ENCODE data around the gene FIGN. TPM values are rescaled to one million over a fixed set of nuclear protein-coding genes. Genes with fewer than 3 reads are reported as not detected.

Gene FIGN
- total and polyA plus RNA-seq, 10 of the 15 experiments (the other 5 are each of a cell fraction or from before 2014, with no cell fraction given) = under 0.01 to 0.01 TPM; not detected in 8

DNA sequence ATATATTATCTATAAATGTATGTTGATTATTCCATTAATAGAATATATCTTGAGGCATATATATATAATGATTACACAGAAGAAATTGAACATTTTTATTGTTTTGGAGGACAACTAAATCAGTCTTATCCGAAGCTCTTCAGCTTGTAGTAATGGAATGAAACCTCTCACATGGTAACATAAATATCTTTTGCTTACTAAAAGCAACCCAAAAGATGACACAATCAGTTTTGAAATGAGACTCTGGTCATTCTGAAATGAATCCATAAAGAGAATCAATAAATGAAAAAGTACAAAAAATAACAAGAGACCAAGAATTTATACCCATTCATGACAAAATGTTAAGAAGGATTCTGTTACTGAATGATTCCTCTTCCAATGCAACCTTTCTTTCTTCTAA, 110.2 kb downstream of the FIGN start:
- POLR2A ChIA-PET = no interaction called here
- Histone ChIP-seq H3K9me3 (replicated peaks; ENCODE audit: control insufficient read depth, insufficient read depth, low read length) (no peaks in the 10 kb centered on the region), H3K27me3 (replicated peaks in 1 of 2; ENCODE audit: control insufficient read depth in 2 of 2, insufficient read depth in 2 of 2, low read length in 1 of 2) (no peaks in the 10 kb centered on the region), H4K20me1 (ENCODE audit: control insufficient read depth, insufficient read depth) (no peaks in the 10 kb centered on the region), H3K79me2 (ENCODE audit: control insufficient read depth, insufficient read depth, low read length) (no peaks in the 10 kb centered on the region), H3K4me3 (no peak overlapping the region), H3K9ac (ENCODE audit: control insufficient read depth, insufficient read depth, low read length) (no peak overlapping the region), H3K27ac (ENCODE audit: control insufficient read depth, insufficient read depth) (no peak overlapping the region), H3K36me3 (ENCODE audit: control insufficient read depth in 2 of 2, insufficient read depth in 2 of 2, low read length in 1 of 2) (no peaks in the 10 kb centered on the region), H2AFZ (ENCODE audit: control insufficient read depth, low read depth, low read length) (no peak overlapping the region), H3K4me2 (ENCODE audit: control insufficient read depth, insufficient read depth) (no peak overlapping the region), H3K4me1 (ENCODE audit: control insufficient read depth, insufficient read depth, low read length) (no peaks in the 10 kb centered on the region)
- ATAC-seq (peak; percentile 52), DNase-seq (ENCODE audit: low read depth, low spot score) (no peak), FAIRE-seq (no peak)
- intact Hi-C loops (cut with micrococcal nuclease; ENCODE audit: unreplicated experiment) = no loop called here
- CTCF ChIA-PET = no interaction called here
- RAD21 ChIA-PET (ENCODE audit: unreplicated experiment) = interaction anchor here (1.1 kb wide), 1 partner anchor 434 kb away, joined by 3 read pairs; no protein-coding TSS in a partner anchor
- no peak for TF ChIP-seq CHD2 (IDR thresholded peaks at IDR 0.05; ENCODE audit: borderline replicate concordance, low read depth, low read length)
- TF ChIP-seq JUNB (IDR thresholded peaks at IDR 0.05) = peak; percentile 96
- peak; percentile 64; the same call in 1 of the 2 replicates for TF ChIP-seq NFIC (IDR thresholded peaks at IDR 0.05; ENCODE audit: low read depth, low read length)
- no peak for TF ChIP-seq BMI1 (IDR thresholded peaks at IDR 0.05; ENCODE audit: borderline replicate concordance)
- TF ChIP-seq ZNF274 (IDR thresholded peaks at IDR 0.05; ENCODE audit: insufficient read depth, insufficient read length) = no peak
- peak; percentile 32; the same call in 1 of the 2 replicates for TF ChIP-seq RUNX3 (IDR thresholded peaks at IDR 0.05; ENCODE audit: low read length)
- no peak for TF ChIP-seq EP300 (IDR thresholded peaks at IDR 0.05; ENCODE audit: borderline replicate concordance in 1 of 2, control insufficient read depth in 1 of 2, low read depth in 2 of 2, low read length in 2 of 2)
- no peak for TF ChIP-seq RFX5 (IDR thresholded peaks at IDR 0.05; ENCODE audit: low read depth, low read length)
- no peak for TF ChIP-seq PAX5 (IDR thresholded peaks at IDR 0.05; ENCODE audit: borderline replicate concordance, low read depth, low read length)
- no peak for TF ChIP-seq RB1 (IDR thresholded peaks at IDR 0.05; ENCODE audit: borderline replicate concordance)
- TF ChIP-seq EZH2 (IDR thresholded peaks at IDR 0.05; ENCODE audit: borderline replicate concordance, control insufficient read depth, low read depth, low read length) = no peak
- TF ChIP-seq CREM (IDR thresholded peaks at IDR 0.05; ENCODE audit: low read depth) = 0 out of 2 replicates have a peak, but pooled peaks have one; percentile 19
- TF ChIP-seq BCL11A (IDR thresholded peaks at IDR 0.05; ENCODE audit: low read depth, low read length) = peak; percentile 31; the same call in 1 of the 2 replicates
- TF ChIP-seq ATF2 (IDR thresholded peaks at IDR 0.05; ENCODE audit: low read length) = peak; percentile 61; the same call in 1 of the 2 replicates
- TF ChIP-seq TARDBP (IDR thresholded peaks at IDR 0.05; ENCODE audit: borderline replicate concordance) = no peak
- WGBS (ENCODE audit: insufficient coverage, insufficient replicate concordance, low lambda C conversion rate, missing lambda C conversion rate) = 0% methylated on average over 1 of the region's 1 CpG
- SMC1A ChIA-PET (ENCODE audit: uncharacterized antibody, unreplicated experiment) = interaction anchor here (1.5 kb wide), 1 partner anchor 16 kb away, joined by 4 read pairs; no protein-coding TSS in a partner anchor
- in situ Hi-C loops (cut with MboI) = no loop called here
- no TSS peak for BruUV-seq (replicated peaks)
